GM12864 (cell line): Measurements from ENCODE around the gene PPM1H.

ENCODE experiments used
- DNase-seq: peaks from one replicate; pipeline ENCODE4 v3.0.0-alpha.2; 2011; ENCODE audit warnings: low read depth
- H3K4me3 ChIP-seq: 2 replicates; pipeline ENCODE4 v1.5.1; 2011; ENCODE audit warnings: mild to moderate bottlenecking, low read depth, low read length, control low read depth
- TF ChIP-seq, protein P1 (sequence below): IDR thresholded peaks from 2 replicates; pipeline ENCODE4 v1.5.1; 2011; ENCODE audit warnings: low read depth, mild to moderate bottlenecking, moderate library complexity, low read length, control low read depth, inconsistent platforms; ENCODE audit errors: missing control alignments

Gene PPM1H

DNA sequence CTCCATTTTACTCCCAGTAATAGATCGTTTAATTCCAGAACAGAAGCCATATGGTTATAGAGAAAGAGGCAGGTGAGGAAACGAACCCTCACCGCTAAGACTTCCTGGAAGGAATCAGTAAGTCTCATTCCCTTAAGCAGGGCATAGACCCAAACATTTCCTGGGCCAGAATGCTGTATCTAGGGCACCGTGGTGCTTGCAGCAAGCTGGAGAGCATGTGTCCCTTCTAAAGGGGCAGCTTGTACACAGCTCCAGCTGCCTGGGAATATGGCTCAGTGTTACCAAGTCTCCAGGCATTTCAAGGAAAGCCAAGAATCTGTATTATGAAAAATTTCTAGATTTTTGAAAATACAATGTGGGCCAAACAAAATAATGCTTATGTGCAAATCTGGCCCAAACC lies 73.4 kb downstream of the PPM1H start:
- TF ChIP-seq, protein P1, sequence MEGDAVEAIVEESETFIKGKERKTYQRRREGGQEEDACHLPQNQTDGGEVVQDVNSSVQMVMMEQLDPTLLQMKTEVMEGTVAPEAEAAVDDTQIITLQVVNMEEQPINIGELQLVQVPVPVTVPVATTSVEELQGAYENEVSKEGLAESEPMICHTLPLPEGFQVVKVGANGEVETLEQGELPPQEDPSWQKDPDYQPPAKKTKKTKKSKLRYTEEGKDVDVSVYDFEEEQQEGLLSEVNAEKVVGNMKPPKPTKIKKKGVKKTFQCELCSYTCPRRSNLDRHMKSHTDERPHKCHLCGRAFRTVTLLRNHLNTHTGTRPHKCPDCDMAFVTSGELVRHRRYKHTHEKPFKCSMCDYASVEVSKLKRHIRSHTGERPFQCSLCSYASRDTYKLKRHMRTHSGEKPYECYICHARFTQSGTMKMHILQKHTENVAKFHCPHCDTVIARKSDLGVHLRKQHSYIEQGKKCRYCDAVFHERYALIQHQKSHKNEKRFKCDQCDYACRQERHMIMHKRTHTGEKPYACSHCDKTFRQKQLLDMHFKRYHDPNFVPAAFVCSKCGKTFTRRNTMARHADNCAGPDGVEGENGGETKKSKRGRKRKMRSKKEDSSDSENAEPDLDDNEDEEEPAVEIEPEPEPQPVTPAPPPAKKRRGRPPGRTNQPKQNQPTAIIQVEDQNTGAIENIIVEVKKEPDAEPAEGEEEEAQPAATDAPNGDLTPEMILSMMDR: no peak
- DNase-seq: no peak
- H3K4me3 ChIP-seq: no peak overlapping the region

DNA sequence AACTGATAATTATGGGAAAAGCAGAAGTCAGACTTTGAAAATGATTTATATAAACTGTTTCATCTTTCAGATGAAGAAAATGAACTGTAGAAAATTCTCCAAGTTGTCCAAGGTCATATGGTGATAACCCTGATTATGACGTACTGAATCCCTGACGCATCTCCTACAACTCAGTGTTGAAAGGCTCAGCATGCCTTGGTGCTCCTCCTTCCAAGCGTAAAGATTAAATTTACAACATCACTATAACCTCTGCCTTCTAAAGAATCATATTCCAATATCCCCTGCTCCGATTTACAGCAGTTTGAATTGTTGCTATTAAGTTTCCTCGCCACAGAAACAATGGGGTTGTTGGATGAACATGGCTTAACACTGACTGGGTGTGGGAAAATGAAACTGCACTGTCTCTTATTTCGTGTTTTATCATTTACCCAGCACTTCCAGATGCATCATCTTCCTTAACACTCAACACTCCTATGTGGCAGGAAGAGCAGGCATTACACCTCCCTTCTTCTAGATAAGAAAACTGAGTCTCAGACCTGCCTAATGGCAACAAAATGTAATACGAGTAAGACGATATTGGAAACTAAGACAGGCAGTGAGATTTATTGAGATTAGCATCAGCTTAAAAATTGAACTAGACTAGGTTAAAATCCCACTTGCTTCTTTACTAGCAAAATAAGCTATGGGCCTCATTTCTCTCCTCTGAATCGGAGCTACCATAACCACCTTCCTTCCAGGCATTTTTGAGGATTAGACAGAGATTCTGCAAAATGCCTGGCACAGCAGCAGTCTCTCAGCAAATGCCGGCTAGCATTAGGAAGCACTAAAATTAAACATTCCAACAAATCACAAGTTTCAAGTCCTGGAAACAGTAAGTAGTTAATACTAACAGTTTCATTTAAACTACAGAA lies 74.2 kb downstream of the PPM1H start:
- H3K4me3 ChIP-seq: no peak overlapping the region
- TF ChIP-seq, protein P1: no peak
- DNase-seq: no peak

DNA sequence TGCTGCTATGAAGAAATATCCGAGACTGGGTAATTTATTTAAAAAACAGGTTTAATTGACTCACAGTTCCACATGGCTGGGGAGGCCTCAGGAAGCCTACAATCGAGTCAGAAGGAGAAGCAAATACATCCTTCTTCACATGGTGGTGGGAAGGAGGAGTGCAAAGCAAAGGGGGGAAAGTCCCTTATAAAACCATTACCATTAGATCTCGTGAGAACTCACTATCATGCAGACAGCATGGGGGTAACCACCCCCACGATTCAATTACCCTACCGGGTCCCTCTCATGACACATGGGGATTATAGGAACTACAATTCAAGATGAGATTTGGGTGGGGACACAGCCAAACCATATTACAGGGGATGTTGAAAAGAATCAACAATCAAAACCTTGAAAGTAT lies 74.9 kb downstream of the PPM1H start:
- no peak overlapping the region for H3K4me3 ChIP-seq
- DNase-seq: no peak
- TF ChIP-seq, protein P1: no peak

DNA sequence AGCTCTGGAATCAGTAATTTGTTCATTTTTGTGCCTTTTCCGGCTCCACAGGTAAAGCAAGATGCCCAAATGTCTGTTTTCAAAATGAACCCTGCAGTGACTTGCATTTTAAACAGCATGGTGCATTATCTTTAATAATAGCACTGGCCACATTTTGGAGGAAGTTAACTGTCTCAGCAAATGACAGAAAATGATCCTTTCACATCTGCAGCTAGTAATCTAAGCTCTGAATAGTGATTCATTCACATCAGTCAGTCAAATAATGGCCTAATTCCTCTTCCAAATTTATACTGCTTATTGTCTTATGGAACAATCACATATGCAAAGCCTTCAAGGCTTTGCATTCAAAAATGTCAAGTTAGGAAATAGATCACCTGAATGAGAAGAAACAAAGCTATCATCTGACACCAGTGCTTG lies 75.6 kb downstream of the PPM1H start:
- DNase-seq: no peak
- no peak overlapping the region for H3K4me3 ChIP-seq
- TF ChIP-seq, protein P1: no peak

DNA sequence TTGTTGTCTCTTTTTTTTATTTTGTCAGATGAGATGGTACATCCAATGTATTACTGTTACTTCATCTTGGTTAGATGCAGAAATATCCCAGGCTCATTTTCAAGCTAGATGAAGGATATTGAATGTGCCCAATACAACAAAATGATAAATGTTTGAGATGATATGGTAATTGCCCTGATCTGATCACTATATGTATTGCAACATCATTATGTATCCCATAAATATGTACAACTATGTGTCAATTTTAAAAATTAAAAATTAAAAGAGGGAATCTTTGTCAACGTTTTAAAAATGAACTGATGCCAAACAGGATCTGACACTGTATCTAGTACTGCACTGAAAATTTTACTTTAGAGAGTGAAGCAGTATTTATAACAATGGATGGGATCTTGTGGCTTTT lies 78.5 kb downstream of the PPM1H start:
- no peak for DNase-seq
- no peak overlapping the region for H3K4me3 ChIP-seq
- TF ChIP-seq, protein P1: no peak

DNA sequence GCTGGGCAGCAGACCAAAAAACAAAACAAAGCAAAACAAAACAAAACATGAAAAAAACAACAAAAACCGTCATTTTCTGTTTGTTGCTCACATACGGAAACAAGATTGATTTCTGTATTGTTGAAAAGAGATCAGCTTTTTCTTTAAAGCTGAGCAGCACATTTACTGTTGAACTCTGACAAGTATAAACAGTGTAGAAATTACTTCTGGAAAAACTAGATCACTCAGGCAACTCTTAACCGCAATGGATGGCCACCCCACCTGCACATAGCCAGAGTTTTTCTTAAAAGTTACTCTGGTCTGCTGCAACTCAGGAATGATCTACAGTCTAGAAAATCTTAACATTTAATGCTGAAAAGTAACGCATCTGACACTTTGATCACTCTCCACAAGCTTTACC lies 80.9 kb downstream of the PPM1H start:
- TF ChIP-seq, protein P1: no peak
- DNase-seq: no peak

DNA sequence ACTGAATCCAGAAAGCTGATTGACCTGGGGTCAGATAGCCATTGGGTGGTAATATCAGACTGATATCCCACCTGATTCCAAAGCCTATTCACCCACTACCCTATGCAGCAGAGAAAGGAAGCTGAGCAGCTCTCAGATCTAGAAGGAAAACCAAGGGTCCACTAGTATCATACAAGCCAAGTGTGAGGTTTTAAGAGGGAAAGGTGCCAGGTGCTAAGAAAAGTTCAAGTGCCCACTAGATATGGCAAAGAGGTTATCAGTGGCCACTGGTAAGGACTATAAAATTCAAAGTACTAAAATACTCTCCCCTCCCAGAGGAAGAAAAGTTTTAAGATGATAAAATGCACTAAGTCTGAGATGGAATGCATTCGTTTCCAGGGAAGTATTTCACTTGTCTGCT lies 85.6 kb downstream of the PPM1H start:
- DNase-seq: no peak
- H3K4me3 ChIP-seq: no peak overlapping the region

More for the DNA sequence above, 80.9 kb downstream of the PPM1H start:
- no peak overlapping the region for H3K4me3 ChIP-seq

More for the DNA sequence above, 85.6 kb downstream of the PPM1H start:
- TF ChIP-seq, protein P1: no peak
